HL-60 (cell line): ENCODE results near the gene FAM76B.

Source experiments
- GABPA ChIP-seq: IDR thresholded peaks from 2 replicates; pipeline ENCODE4 v1.6.1; 2012; ENCODE audit warnings: low read depth
- POLR2AphosphoS5 ChIP-seq: IDR thresholded peaks from 2 replicates; pipeline ENCODE4 v1.6.1; 2012; ENCODE audit warnings: low read depth
- SPI1 ChIP-seq: IDR thresholded peaks from 2 replicates; pipeline ENCODE4 v1.6.1; 2012; ENCODE audit warnings: low read depth, mild to moderate bottlenecking, borderline replicate concordance
- TF ChIP-seq, protein P1 (sequence below): IDR thresholded peaks from one replicate; pipeline ENCODE4 v1.5.1; 2011; ENCODE audit warnings: low read length, control low read depth, inconsistent platforms; ENCODE audit not compliant: insufficient read depth
- TF ChIP-seq, protein P2 (sequence below): IDR thresholded peaks from 2 replicates; pipeline ENCODE4 v1.6.1; 2012; ENCODE audit warnings: low read depth; ENCODE audit not compliant: insufficient replicate concordance

DNA sequence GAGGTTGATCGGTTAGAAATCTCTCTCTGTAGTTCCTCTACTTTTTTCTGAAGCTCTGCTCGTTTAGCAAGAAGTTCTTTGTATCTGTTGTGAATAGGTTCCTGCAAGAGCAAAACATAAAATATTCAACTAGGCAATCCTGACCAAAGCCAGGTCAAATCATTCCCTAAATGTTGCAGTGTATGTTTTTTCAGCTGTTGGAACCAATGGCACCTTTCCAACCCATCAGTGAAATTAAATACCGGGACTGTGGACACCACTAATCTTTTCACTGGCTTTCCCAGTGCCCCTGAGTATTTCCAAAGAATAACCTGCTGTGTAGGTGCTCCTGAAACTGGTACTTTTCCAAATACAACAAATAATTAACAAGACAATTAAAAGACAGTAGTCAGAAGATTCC is 45.8 kb upstream of the FAM76B start:
- TF ChIP-seq, protein P1, sequence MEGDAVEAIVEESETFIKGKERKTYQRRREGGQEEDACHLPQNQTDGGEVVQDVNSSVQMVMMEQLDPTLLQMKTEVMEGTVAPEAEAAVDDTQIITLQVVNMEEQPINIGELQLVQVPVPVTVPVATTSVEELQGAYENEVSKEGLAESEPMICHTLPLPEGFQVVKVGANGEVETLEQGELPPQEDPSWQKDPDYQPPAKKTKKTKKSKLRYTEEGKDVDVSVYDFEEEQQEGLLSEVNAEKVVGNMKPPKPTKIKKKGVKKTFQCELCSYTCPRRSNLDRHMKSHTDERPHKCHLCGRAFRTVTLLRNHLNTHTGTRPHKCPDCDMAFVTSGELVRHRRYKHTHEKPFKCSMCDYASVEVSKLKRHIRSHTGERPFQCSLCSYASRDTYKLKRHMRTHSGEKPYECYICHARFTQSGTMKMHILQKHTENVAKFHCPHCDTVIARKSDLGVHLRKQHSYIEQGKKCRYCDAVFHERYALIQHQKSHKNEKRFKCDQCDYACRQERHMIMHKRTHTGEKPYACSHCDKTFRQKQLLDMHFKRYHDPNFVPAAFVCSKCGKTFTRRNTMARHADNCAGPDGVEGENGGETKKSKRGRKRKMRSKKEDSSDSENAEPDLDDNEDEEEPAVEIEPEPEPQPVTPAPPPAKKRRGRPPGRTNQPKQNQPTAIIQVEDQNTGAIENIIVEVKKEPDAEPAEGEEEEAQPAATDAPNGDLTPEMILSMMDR: no peak
- TF ChIP-seq GABPA (no peak), POLR2AphosphoS5 (no peak), SPI1 (no peak)
- TF ChIP-seq, protein P2, sequence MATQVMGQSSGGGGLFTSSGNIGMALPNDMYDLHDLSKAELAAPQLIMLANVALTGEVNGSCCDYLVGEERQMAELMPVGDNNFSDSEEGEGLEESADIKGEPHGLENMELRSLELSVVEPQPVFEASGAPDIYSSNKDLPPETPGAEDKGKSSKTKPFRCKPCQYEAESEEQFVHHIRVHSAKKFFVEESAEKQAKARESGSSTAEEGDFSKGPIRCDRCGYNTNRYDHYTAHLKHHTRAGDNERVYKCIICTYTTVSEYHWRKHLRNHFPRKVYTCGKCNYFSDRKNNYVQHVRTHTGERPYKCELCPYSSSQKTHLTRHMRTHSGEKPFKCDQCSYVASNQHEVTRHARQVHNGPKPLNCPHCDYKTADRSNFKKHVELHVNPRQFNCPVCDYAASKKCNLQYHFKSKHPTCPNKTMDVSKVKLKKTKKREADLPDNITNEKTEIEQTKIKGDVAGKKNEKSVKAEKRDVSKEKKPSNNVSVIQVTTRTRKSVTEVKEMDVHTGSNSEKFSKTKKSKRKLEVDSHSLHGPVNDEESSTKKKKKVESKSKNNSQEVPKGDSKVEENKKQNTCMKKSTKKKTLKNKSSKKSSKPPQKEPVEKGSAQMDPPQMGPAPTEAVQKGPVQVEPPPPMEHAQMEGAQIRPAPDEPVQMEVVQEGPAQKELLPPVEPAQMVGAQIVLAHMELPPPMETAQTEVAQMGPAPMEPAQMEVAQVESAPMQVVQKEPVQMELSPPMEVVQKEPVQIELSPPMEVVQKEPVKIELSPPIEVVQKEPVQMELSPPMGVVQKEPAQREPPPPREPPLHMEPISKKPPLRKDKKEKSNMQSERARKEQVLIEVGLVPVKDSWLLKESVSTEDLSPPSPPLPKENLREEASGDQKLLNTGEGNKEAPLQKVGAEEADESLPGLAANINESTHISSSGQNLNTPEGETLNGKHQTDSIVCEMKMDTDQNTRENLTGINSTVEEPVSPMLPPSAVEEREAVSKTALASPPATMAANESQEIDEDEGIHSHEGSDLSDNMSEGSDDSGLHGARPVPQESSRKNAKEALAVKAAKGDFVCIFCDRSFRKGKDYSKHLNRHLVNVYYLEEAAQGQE: no peak
